GM12878 (cell line): ENCODE results near the gene CC2D1A. TPM values are rescaled to one million over a fixed set of nuclear protein-coding genes. Genes with fewer than 3 reads are reported as not detected.

Experiments
- ATAC-seq: fragments of 200-7000 bp; cut with Tn5 transposase; 3 replicates; pipeline ENCODE4 v1.9.1; 2020; ENCODE audit warnings: mild to moderate bottlenecking, moderate library complexity
- BruUV-seq: library from RNA; stranded (reverse); fragments of 400-500 nt; replicated peaks from 2 replicates; lab custom pipeline; 2021; lab: Mats Ljungman, UMichigan
- CTCF ChIA-PET: fragments of 300-600 bp; sonication (Branson Sonifier 250); formaldehyde crosslinking; extraction: SDS; loops from one replicate; lab custom pipeline; 2021; ENCODE audit warnings: inconsistent platforms; lab: Yijun Ruan, JAX
- POLR2A ChIA-PET: fragments of 350-600 bp; formaldehyde crosslinking; extraction: SDS; loops from one replicate; lab custom pipeline; 2021; ENCODE audit warnings: inconsistent platforms; lab: Charles Lee
- RAD21 ChIA-PET: fragments of 300-600 bp; sonication (Branson Sonifier 250); formaldehyde crosslinking; loops from one replicate; lab custom pipeline; 2023; ENCODE audit warnings: antibody characterized with exemption; ENCODE audit not compliant: unreplicated experiment; lab: Charles Lee
- SMC1A ChIA-PET: fragments of 300-600 bp; sonication (Branson Sonifier 250); formaldehyde crosslinking; loops from one replicate; lab custom pipeline; 2023; ENCODE audit not compliant: unreplicated experiment, uncharacterized antibody; lab: Charles Lee
- DNase-seq: peaks from one replicate; pipeline ENCODE4 v3.0.0-alpha.2; 2011; ENCODE audit warnings: low read depth, low spot score
- FAIRE-seq: peaks from 3 replicates; lab custom pipeline; 2011; peaks lifted over from hg19 to GRCh38; lab: Jason Lieb, UNC
- H2AFZ ChIP-seq: 2 replicates; pipeline ENCODE4 v1.6.0; 2011; ENCODE audit warnings: low read depth, low read length, control low read depth; ENCODE audit not compliant: control insufficient read depth
- H3K27ac ChIP-seq: 2 replicates; pipeline ENCODE4 v1.5.1; 2011; ENCODE audit warnings: control low read depth; ENCODE audit not compliant: control insufficient read depth, insufficient read depth
- H3K27me3 ChIP-seq, 2 experiments: replicated peaks in 1 of 2; 2 replicates each; pipeline versions ENCODE4 v1.6.0 to v1.6.1; 2011; ENCODE audit warnings: low read length in 1 of 2; ENCODE audit not compliant: control insufficient read depth in 2 of 2, insufficient read depth in 2 of 2
- H3K36me3 ChIP-seq, 2 experiments: 2 replicates each; pipeline ENCODE4 v1.5.1; 2011; ENCODE audit warnings: low read length in 1 of 2; ENCODE audit not compliant: control insufficient read depth in 2 of 2, insufficient read depth in 2 of 2
- H3K4me1 ChIP-seq: 2 replicates; pipeline ENCODE4 v1.6.1; 2011; ENCODE audit warnings: mild to moderate bottlenecking, low read length, moderate library complexity, mixed read lengths; ENCODE audit not compliant: control insufficient read depth, insufficient read depth
- H3K4me2 ChIP-seq: 2 replicates; pipeline ENCODE4 v1.6.0; 2011; ENCODE audit warnings: control low read depth; ENCODE audit not compliant: control insufficient read depth, insufficient read depth
- H3K4me3 ChIP-seq: fragments of 200-600 bp; sonication (generic); 2 replicates; pipeline ENCODE4 v1.5.1; 2016
- H3K79me2 ChIP-seq: 2 replicates; pipeline ENCODE4 v1.6.0; 2011; ENCODE audit warnings: low read length; ENCODE audit not compliant: control insufficient read depth, insufficient read depth
- H3K9ac ChIP-seq: 2 replicates; pipeline ENCODE4 v1.8.0; 2011; ENCODE audit warnings: low read length, control low read depth, mixed read lengths; ENCODE audit not compliant: control insufficient read depth, insufficient read depth
- H3K9me3 ChIP-seq: replicated peaks from 3 replicates; pipeline ENCODE4 v1.5.1; 2011; ENCODE audit warnings: mild to moderate bottlenecking, low read length; ENCODE audit not compliant: control insufficient read depth, insufficient read depth
- H4K20me1 ChIP-seq: 2 replicates; pipeline ENCODE4 v1.6.0; 2011; ENCODE audit not compliant: control insufficient read depth, insufficient read depth
- MEF2B ChIP-seq: fragments of 450-650 bp; IDR thresholded peaks from 2 replicates; pipeline ENCODE4 v1.6.1; 2018; ENCODE audit warnings: mild to moderate bottlenecking, moderate library complexity; ENCODE audit not compliant: partially characterized antibody, poor library complexity, severe bottlenecking
- MYC ChIP-seq: IDR thresholded peaks from 2 replicates; pipeline ENCODE4 v1.6.1; 2011; ENCODE audit warnings: mild to moderate bottlenecking, low read length, moderate library complexity, inconsistent platforms; ENCODE audit not compliant: insufficient read depth, insufficient replicate concordance, insufficient read length, severe bottlenecking
- NFXL1 ChIP-seq: fragments of 450-650 bp; IDR thresholded peaks from 2 replicates; pipeline ENCODE4 v1.6.1; 2017; ENCODE audit warnings: antibody characterized with exemption, mild to moderate bottlenecking, borderline replicate concordance
- RCOR1 ChIP-seq: conservative IDR thresholded peaks from 2 replicates; pipeline ENCODE4 v1.6.1; 2012; ENCODE audit warnings: low read depth, low read length, improper control_type of control experiment
- RUNX3 ChIP-seq: IDR thresholded peaks from 2 replicates; pipeline ENCODE4 v1.6.1; 2012; ENCODE audit warnings: low read length, inconsistent platforms
- SREBF1 ChIP-seq: IDR thresholded peaks from 2 replicates; pipeline ENCODE4 v1.6.1; 2012; ENCODE audit warnings: mild to moderate bottlenecking, low read length
- SRF ChIP-seq, 2 experiments: IDR thresholded peaks; 2 replicates each; pipeline ENCODE4 v1.6.1; 2011; ENCODE audit warnings: low read depth in 2 of 2, low read length in 2 of 2, mild to moderate bottlenecking in 1 of 2, moderate library complexity in 1 of 2
- TAF1 ChIP-seq: IDR thresholded peaks from 2 replicates; pipeline ENCODE4 v1.6.1; 2011; ENCODE audit warnings: mild to moderate bottlenecking, low read depth, low read length, borderline replicate concordance
- USF2 ChIP-seq: IDR thresholded peaks from 2 replicates; pipeline ENCODE4 v1.6.1; 2011; ENCODE audit warnings: low read depth, low read length, improper control_type of control experiment, borderline replicate concordance
- ZNF217 ChIP-seq: fragments of 450-650 bp; IDR thresholded peaks from 2 replicates; pipeline ENCODE4 v1.6.1; 2017; ENCODE audit warnings: antibody characterized with exemption, mild to moderate bottlenecking
- WGBS: methylation state at CpG from one replicate; pipeline ENCODE4 v1.1.6; 2016; ENCODE audit warnings: low lambda C conversion rate; ENCODE audit not compliant: insufficient replicate concordance, insufficient coverage; ENCODE audit errors: missing lambda C conversion rate; 5-methylcytosine and 5-hydroxymethylcytosine counted together
- in situ Hi-C: fragments of 300-500 bp; cut with MboI; formaldehyde crosslinking; loops from 9 replicates; pipeline ENCODE4 v1.14.3; 2018; ENCODE audit warnings: mixed read lengths
- intact Hi-C: fragments of 100-400 bp; cut with micrococcal nuclease; formaldehyde crosslinking; loops from one replicate; pipeline ENCODE4 v1.14.2; 2022; ENCODE audit not compliant: unreplicated experiment
- polyA plus RNA-seq, 11 experiments: library from polyadenylated mRNA; depleted of rRNA in 4 of 11; unstranded in 6 of 11; stranded (reverse) in 5 of 11; fragments of >200 nt; fragmentation: Nextera tagmentation in 4 of 11; fragmentation: Illumina TruSeq in 1 of 11; extraction: Ambion mirVana in 4 of 11; extraction: Trizol in 1 of 11; gene quantifications; 1 replicate in 1 of 11; 2 replicates in 10 of 11; pipeline versions ENCODE4 v1.2.1 to v1.2.3, GENCODE V29; 2011 to 2016; ENCODE audit warnings: inconsistent platforms in 2 of 11, missing spikeins in 2 of 11, low read depth in 1 of 11
- total RNA-seq, 4 experiments: library from RNA; depleted of rRNA in 3 of 4; stranded (reverse); fragments of >200 nt in 3 of 4; fragmentation: Illumina TruSeq in 1 of 4; extraction: Trizol in 1 of 4; gene quantifications; 2 replicates each; pipeline versions ENCODE4 v1.2.1 to v1.2.3, GENCODE V29; 2013 to 2021

The CC2D1A gene
- total and polyA plus RNA-seq, 10 of the 15 experiments (the other 5 are each of a cell fraction or from before 2014, with no cell fraction given), result 0.13 to 36.1 (median 16.1) TPM

DNA sequence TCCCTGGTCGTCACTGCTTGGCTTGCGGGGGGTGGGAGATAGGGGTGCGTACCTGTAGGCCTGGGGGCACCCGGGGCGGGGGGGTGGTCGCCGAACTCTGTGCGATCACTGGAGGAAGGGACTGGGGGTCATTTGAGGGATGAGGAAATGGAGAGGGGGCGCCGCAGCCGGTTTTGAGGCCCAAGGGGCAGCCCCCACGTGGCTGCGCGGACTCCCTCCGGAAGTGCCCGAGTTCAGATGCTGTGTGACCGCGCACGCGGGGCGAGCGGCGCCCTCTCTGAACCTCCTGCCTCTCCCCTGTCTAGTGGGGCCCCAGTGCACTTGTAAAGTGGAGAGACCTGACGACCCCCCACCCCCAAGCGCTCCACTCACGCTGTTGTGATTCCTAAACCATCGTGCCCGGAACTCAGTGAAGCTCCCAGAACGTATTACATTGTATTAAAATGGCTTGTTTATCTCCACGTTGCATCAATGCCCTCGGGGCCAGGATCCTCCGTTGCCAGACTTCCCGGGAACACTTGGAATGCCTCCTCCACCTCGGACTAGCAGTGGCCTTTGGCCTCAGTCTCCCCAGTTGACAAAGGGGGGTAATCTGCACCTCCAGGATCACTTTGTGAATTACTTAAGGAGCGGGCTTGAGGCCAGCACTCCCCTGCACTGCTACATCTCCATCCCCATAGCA, 32.0 kb upstream of the CC2D1A start:
- no TSS peak for BruUV-seq
- no peak overlapping the region for H3K4me3 ChIP-seq
- FAIRE-seq, result no peak
- no peak overlapping the region for H3K9ac ChIP-seq
- WGBS, result 77% methylated on average over 35 of the region's 35 CpGs
- no peaks in the 10 kb centered on the region for H3K9me3 ChIP-seq
- ATAC-seq, result no peak
- no peak overlapping the region for H2AFZ ChIP-seq
- RAD21 ChIA-PET, result no interaction called here
- no peak overlapping the region for H3K27ac ChIP-seq
- no peaks in the 10 kb centered on the region for H4K20me1 ChIP-seq
- H3K79me2 ChIP-seq, result no peaks in the 10 kb centered on the region
- in situ Hi-C loops (no loop called here), intact Hi-C loops (no loop called here)
- DNase-seq, result no peak
- H3K4me1 ChIP-seq, result no peaks in the 10 kb centered on the region
- no peak for TF ChIP-seq SREBF1
- no peak for TF ChIP-seq SRF (IDR thresholded peaks at IDR 0.05; ENCODE audit: low read depth in 2 of 2, low read length in 2 of 2)
- TF ChIP-seq TAF1, result no peak
- TF ChIP-seq MYC, result no peak
- no peak for TF ChIP-seq USF2
- TF ChIP-seq NFXL1, result no peak
- TF ChIP-seq ZNF217, result no peak
- TF ChIP-seq RUNX3, result no peak
- TF ChIP-seq MEF2B, result no peak
- no peak for TF ChIP-seq RCOR1
- no peaks in the 10 kb centered on the region for H3K36me3 ChIP-seq
- CTCF ChIA-PET, result interaction anchor here (3.1 kb wide), 1 partner anchor 11 kb away, joined by 13 read pairs; no protein-coding TSS in a partner anchor
- POLR2A ChIA-PET, result interaction anchor here (0.6 kb wide), 1 partner anchor 15 kb away, joined by 3 read pairs; no protein-coding TSS in a partner anchor
- no peaks in the 10 kb centered on the region for H3K27me3 ChIP-seq
- SMC1A ChIA-PET, result no interaction called here
- H3K4me2 ChIP-seq, result no peak overlapping the region
